ENCODE results near the gene ARID2.

The ARID2 gene

GRCh38 chr12:45729233-45730083 is at the start of gene ARID2:
TSS of gene ARID2 (plus strand) at chr12:45729706. CDS start at chr12:45729837, 131 bp downstream.
- DNase-seq, result no peak

- DNase-seq, result no peak
Measured at GRCh38 chr12:45680362-45680761, 49.1 kb upstream of the ARID2 start.

- DNase-seq, result no peak
Measured at GRCh38 chr12:45681465-45681864, 48.0 kb upstream of the ARID2 start.

GRCh38 chr12:45685680-45686079 is 43.8 kb upstream of the ARID2 start:
- DNase-seq, result no peak

- no peak for DNase-seq
Measured at GRCh38 chr12:45687081-45688015, 42.2 kb upstream of the ARID2 start.

GRCh38 chr12:45688183-45688582 is 41.3 kb upstream of the ARID2 start:
- DNase-seq, result no peak

GRCh38 chr12:45695035-45695434 is 34.5 kb upstream of the ARID2 start:
- no peak for DNase-seq

- no peak for DNase-seq
Measured at GRCh38 chr12:45695606-45696005, 33.9 kb upstream of the ARID2 start.

GRCh38 chr12:45696049-45696448 is 33.5 kb upstream of the ARID2 start:
- DNase-seq, result no peak

GRCh38 chr12:45697371-45697770 is 32.1 kb upstream of the ARID2 start:
- no peak for DNase-seq

- no peak for DNase-seq
Measured at GRCh38 chr12:45701296-45701695, 28.2 kb upstream of the ARID2 start.

GRCh38 chr12:45703942-45704341 is 25.6 kb upstream of the ARID2 start:
- DNase-seq, result no peak

- DNase-seq, result no peak
Measured at GRCh38 chr12:45704968-45705367, 24.5 kb upstream of the ARID2 start.

- DNase-seq, result no peak
Measured at GRCh38 chr12:45705404-45705803, 24.1 kb upstream of the ARID2 start.

GRCh38 chr12:45707241-45707857 is 22.2 kb upstream of the ARID2 start:
- DNase-seq, result no peak

- no peak for DNase-seq
Measured at GRCh38 chr12:45708363-45708762, 21.1 kb upstream of the ARID2 start.

GRCh38 chr12:45708901-45709300 is 20.6 kb upstream of the ARID2 start:
- DNase-seq, result no peak

- no peak for DNase-seq
Measured at GRCh38 chr12:45712319-45712718, 17.2 kb upstream of the ARID2 start.

GRCh38 chr12:45713078-45713477 is 16.4 kb upstream of the ARID2 start:
- DNase-seq, result no peak

GRCh38 chr12:45718306-45718705 is 11.2 kb upstream of the ARID2 start:
- DNase-seq, result no peak

- no peak for DNase-seq
Measured at GRCh38 chr12:45720069-45720468, 9.4 kb upstream of the ARID2 start.

- no peak for DNase-seq
Measured at GRCh38 chr12:45721369-45721768, 8.1 kb upstream of the ARID2 start.

GRCh38 chr12:45721954-45722353 is 7.6 kb upstream of the ARID2 start:
- no peak for DNase-seq
